Cerebellar cortex (tissue), 1 donor: ENCODE data around the gene HDGFL2.
A peak's percentile ranks its signal among the peaks of the same experiment; 100 is the strongest.

Experiments
- DNase-seq: peaks from one replicate; pipeline ENCODE4 v3.0.0-alpha.2; 2015; ENCODE audit warnings: low spot score

HDGFL2 gene

DNA sequence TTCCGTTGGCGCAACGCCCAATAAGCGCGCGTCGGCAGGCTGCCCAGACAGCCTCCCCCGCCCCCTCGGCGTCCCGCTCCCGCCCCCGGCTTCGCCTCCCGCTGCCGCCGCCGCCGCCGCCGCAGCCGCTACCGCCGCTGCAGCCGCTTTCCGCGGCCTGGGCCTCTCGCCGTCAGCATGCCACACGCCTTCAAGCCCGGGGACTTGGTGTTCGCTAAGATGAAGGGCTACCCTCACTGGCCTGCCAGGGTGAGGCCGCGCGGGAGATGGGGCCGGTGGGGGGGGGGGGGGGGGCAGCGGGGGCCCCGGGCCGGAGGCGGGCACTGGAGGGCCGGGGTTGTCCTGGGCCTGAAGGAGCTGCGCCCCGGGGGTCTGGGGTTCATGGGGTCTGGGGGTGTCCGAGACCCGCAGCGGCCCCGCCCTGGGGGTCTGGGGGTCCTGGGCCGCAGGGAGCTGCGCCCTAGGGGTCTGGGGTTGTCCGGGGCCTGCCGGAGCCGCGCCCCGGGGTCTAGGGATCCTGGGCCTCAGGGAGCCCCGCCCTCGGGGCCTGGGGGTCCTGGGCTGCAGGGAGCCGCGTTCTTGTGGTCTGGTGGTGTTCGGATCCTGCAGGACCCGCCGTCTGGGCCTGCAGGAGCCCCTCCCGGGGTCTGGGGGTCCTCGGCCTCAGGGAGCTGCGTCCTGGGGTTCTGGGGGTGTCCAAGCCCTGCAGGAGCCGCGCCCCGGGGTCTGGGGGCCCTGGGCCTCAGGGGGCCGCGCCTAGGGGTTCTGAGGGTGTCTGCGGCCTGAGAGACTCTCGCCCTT, at the start of gene HDGFL2:
TSS of gene HDGFL2 (plus strand) at position 124 of the 801 bp plus-strand sequence. CDS start at position 178, 54 bp downstream.
- DNase-seq: no peak

- no peak for DNase-seq
These were observed 48.5 kb upstream of the HDGFL2 start for GRCh38 chr19:4423416-4424126.

GRCh38 chr19:4425537-4425936, 46.6 kb upstream of the HDGFL2 start:
- DNase-seq: no peak

- no peak for DNase-seq
These were observed 43.6 kb upstream of the HDGFL2 start for GRCh38 chr19:4428326-4428975.

- no peak for DNase-seq
These were observed 42.8 kb upstream of the HDGFL2 start for GRCh38 chr19:4429256-4429655.

- no peak for DNase-seq
These were observed 42.3 kb upstream of the HDGFL2 start for GRCh38 chr19:4429771-4430171.

- DNase-seq: no peak
These were observed 41.3 kb upstream of the HDGFL2 start for GRCh38 chr19:4430760-4431159.

- DNase-seq: no peak
These were observed 40.8 kb upstream of the HDGFL2 start for GRCh38 chr19:4431296-4431695.

DNA sequence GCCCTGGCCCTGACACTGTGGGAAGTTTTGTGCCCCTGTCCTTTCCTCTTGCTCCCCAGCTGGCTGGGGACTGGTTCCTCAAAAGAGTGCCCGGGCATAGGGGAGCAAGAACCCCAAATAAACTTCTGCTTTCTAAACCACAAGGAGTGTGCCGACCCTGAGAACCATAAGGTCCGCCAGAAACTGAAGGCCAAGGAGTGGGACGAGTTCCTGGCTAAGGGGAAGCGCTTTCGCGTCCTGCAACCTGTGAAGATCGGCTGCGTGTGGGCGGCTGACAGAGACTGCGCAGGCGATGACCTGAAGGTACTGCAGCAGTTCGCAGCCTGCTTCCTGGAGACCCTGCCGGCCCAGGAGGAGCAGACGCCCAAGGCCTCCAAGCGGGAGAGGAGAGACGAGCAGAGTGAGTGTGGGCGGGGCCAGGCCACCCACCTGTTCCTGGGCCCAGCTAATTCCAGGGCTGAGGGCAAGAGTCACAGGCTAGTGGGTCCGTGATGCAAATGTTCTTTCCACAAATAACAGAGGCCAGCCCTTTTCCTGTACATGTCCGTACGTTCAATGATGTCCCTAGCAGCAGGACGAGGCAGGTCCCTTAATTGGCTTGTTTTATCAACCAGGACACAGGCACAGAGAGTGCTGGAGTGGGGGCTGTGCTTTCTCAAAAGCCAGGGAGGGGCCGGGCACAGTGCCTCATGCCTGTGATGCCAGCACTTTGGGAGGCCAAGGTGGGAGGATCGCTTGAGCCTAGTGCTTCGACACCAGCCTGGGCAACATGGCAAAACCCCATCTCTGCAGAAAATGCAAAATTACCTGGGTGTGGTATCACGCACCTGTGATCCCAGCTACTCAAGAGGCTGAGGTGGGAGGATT, 40.1 kb upstream of the HDGFL2 start:
- DNase-seq: no peak

GRCh38 chr19:4432918-4433506, 39.1 kb upstream of the HDGFL2 start:
- no peak for DNase-seq

DNA sequence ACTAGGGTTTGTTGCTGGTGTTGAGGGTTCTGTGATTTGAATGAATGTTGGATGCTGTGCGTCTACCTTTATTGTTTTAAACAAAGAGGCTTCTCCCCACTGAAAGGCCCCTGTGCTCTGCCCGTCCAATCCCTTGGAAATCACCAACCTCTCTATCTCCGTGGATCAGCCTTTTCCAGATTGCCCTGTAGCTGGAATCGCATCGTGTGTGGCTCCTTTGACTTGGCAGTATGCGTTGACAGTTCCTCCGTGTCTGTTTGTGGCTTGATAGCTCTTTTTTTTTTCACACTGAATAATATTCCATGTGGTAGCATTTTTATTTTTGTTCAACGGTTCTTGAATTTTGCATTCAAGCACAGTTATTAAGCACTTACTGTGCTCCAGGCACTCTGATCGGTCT, 37.7 kb upstream of the HDGFL2 start:
- DNase-seq: no peak

- no peak for DNase-seq
These were observed 35.9 kb upstream of the HDGFL2 start for GRCh38 chr19:4436231-4436630.

DNA sequence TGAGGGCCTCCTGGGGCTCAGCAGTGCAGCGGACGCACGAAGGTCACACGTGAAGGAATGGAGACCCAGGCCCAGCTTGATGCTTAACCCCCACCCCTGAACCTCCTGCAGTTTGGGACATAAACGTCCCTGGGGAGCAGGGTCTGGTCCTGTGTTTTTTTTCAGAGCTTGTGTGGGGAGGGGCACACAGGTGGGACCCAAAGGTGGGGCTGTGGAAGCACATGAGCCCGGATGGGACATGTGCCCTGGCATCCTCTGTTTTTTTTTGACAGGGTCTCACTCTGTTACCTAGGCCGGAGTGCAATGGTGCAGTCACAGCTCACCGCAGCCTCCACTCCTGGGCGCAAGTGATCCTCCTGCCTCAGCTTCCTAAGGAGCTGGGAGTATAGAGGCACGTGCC, 35.0 kb upstream of the HDGFL2 start:
- no peak for DNase-seq

DNA sequence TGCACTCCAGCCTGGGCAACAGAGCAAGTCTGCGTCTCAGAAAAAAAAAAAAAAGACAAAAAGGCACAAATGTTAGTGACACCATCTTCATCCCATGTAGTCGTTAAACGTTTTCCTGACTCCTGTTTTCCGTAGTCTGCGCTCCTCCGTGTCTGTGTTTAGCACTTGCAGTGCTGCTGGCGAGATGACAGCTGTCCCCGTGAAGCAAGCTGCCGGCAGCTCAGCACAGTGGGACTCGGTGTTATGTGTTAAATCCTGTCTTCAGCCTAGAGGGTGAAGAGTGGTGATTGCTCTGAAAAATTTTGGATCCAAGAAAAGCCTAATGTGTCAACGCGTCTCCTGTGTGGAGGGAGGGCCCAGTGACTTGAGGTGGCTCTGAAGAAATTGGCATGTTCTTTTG, 32.9 kb upstream of the HDGFL2 start:
- peak; percentile 61 for DNase-seq

- no peak for DNase-seq
These were observed 29.9 kb upstream of the HDGFL2 start for GRCh38 chr19:4441994-4442818.

DNA sequence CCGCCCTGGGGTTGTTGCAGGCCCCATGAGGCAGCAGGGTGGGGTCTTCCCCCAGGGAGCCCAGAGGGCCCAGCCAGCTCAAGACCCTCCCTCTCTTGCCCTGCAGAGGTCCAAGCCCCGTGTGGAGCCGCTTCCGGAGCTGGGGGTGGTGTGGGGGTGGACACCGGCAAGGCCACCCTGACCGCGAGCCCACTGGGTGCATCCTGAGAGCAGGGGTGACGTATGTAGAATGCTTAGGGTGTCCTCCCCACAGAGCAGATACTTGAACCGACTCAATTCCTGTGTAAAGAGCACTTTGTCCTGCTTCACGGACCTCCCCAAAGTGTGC, 29.3 kb upstream of the HDGFL2 start:
- DNase-seq: no peak

- no peak for DNase-seq
These were observed 28.9 kb upstream of the HDGFL2 start for GRCh38 chr19:4443188-4443587.

- DNase-seq: no peak
These were observed 27.9 kb upstream of the HDGFL2 start for GRCh38 chr19:4443966-4444764.

DNA sequence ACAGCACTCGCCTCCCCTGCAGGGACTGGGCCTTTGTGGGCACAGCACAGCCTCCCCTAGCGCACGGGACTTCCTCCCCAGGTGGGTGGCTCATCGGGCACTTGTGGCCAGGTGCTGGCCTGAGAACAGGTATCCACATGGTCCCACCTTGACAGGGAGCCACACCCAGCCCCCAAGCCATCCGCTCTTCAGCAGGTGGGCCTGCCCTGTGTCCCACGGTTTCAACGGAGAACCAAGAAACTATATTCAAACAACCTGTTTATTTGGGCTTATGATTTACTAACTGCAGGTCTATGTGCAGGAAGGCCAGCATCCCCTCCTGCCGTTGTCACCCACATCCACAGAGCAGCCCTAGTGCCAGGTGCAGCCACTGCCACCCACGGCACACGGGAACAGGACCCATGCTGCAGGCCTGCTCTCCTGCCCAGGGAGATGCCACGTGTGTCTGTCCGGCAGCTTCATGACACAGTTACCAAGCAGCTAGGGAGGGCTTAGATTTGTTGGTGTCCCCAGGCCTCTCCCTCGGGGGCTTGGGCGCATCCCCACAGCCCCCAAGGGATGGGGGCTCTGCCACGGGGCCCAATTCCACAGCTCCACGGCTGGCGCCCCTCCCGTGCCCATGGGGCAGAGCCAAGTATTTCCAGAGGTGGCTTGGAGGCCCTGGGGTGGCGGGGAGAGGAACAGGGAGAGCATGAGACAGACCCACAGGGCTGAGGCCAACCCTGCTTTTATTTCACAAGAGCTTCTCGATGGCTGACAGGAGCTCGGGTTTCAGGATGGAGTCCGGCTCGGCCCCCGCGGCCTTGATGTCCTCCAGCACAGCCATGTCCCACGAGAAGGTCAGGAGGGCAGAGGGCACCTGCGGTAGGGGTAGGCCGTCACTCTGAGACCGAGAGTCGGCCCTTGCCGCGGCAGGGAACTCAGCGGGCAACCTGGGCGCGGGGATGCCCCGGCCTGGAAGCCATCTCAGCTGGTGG, 27.0 kb upstream of the HDGFL2 start:
- no peak for DNase-seq
